NT2/D1 (cell line): ENCODE measurements around the gene AK3.
"Not testable (repeated sequence)": the region's sequence is repeated elsewhere in the genome, so short reads cannot be mapped to it uniquely, and the experiment has no call there.

Experiments
- DNase-seq: peaks from one replicate; pipeline ENCODE4 v3.0.0-alpha.2; 2011; ENCODE audit warnings: low read depth, low spot score
- H3K27me3 ChIP-seq: 2 replicates; pipeline ENCODE4 v1.6.0; 2011; ENCODE audit warnings: mild to moderate bottlenecking; ENCODE audit not compliant: insufficient read length, insufficient read depth
- H3K36me3 ChIP-seq: 2 replicates; pipeline ENCODE4 v1.6.1; 2011; ENCODE audit warnings: mild to moderate bottlenecking, low read length, mixed read lengths; ENCODE audit not compliant: insufficient read depth, insufficient read length
- H3K4me1 ChIP-seq: 2 replicates; pipeline ENCODE4 v1.5.1; 2011; ENCODE audit not compliant: insufficient read depth, insufficient read length
- H3K4me3 ChIP-seq: 2 replicates; pipeline ENCODE4 v1.5.1; 2011; ENCODE audit warnings: low read depth; ENCODE audit not compliant: insufficient read length
- H3K9ac ChIP-seq: 2 replicates; pipeline ENCODE4 v1.6.0; 2011; ENCODE audit warnings: low read depth; ENCODE audit not compliant: insufficient read length
- H3K9me3 ChIP-seq: 2 replicates; pipeline ENCODE4 v1.5.1; 2011; ENCODE audit warnings: mild to moderate bottlenecking, low read length; ENCODE audit not compliant: insufficient read depth
- SUZ12 ChIP-seq: IDR thresholded peaks from 2 replicates; pipeline ENCODE4 v1.6.1; 2011; ENCODE audit not compliant: insufficient read length, insufficient read depth; ENCODE audit errors: extremely low read depth
- YY1 ChIP-seq: IDR thresholded peaks from 2 replicates; pipeline ENCODE4 v1.6.1; 2011; ENCODE audit not compliant: insufficient read length, insufficient read depth
- ZNF274 ChIP-seq: IDR thresholded peaks from 2 replicates; pipeline ENCODE4 v1.6.1; 2011; ENCODE audit warnings: mild to moderate bottlenecking, low read depth, low read length

AK3 gene

DNA sequence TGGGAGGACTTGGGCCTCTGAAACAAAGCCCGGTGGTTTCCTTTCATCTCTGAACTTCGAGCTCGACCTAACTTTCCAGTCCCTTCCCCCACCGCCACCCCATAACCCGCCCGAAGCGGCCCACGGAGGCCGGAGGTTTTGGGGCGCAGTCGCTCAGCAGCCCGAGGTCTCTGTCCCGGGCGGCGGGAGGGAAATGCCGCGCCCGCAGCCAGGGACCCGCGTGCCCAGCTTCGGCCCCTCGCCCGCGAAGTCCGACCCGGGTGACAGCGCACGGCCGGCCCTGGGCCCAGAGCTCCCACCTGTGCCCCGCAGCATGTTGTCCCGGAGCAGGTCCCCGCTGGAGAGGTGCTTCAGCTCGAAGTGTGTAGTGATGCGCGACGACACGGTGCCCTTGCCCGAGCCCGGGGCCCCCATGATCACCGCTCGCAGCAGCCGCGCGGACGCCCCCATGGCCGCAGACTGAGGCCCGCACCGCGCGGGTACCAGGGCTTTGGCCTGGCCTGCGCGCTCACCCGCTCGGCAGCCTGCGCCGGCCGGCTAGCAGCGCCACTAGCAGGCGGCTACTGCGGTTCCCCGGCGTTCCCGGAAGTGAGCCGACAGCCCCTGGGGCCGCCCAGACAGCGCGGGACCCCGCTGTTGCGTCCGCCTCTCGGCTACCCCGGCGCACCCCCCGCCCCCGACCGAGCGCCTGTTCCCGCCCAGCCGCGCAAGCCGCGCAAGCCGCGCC is at the start of gene AK3:
AK3 (minus strand) TSS at position 565 of the 727 bp plus-strand sequence; CDS start at position 450, 115 bp downstream.
- TF ChIP-seq YY1 (no peak), SUZ12 (no peak), ZNF274 (no peak)
- H3K9ac ChIP-seq: peak within 1 kb of the TSS; percentile 95
- no peaks in the 10 kb centered on the region for H3K9me3 ChIP-seq
- H3K4me1 ChIP-seq: peaks cover 7% of the 10 kb centered on the region
- peak; percentile 84 for DNase-seq
- peak within 1 kb of the TSS; percentile 89 for H3K4me3 ChIP-seq
- H3K27me3 ChIP-seq: no peaks in the 10 kb centered on the region
- H3K36me3 ChIP-seq: peaks cover 3% of the 10 kb centered on the region

DNA sequence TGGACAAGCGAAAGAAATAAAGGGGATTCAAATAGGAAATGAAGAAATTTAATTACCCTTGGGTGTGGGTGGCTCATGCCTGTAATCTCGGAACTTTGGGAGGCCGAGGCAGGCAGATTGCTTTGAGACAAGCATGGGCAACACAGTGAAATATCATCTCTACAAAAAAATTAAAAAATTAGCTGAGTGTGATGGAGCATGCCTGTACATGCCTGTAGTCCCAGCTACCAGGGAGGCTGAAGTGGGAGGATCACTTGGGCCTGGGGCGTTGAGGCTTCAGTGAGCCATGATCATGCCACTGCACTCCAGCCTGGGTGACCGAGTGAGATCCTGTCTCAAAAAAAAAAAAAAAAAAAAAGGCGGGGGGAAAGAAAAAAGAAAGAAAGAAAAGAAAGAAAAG is 47.7 kb upstream of the AK3 start:
- Histone ChIP-seq H3K9ac (no peak overlapping the region), H3K36me3 (no peaks in the 10 kb centered on the region), H3K4me1 (no peaks in the 10 kb centered on the region), H3K4me3 (no peak overlapping the region), H3K27me3 (peaks cover 4% of the 10 kb centered on the region), H3K9me3 (no peaks in the 10 kb centered on the region)
- TF ChIP-seq SUZ12 (no peak), YY1 (no peak), ZNF274 (no peak)
- no peak for DNase-seq

DNA sequence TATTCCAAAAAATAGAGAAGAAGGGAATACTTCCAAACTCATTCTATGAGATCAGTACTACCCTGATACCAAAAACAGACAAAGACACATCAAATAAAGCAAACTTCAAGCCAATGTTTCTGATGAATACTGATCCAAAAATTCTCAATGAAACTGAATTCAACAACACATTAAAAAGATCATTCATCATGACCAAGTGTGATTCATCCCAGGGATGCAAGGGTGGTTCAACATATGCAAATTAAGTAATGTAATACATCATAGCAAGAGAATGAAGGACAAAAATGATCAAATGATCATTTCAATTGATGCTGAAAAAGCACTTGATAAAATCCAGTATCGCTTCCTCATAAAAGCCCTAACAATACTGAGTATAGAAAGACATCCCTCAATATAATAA is 46.9 kb upstream of the AK3 start:
- DNase-seq: no peak

DNA sequence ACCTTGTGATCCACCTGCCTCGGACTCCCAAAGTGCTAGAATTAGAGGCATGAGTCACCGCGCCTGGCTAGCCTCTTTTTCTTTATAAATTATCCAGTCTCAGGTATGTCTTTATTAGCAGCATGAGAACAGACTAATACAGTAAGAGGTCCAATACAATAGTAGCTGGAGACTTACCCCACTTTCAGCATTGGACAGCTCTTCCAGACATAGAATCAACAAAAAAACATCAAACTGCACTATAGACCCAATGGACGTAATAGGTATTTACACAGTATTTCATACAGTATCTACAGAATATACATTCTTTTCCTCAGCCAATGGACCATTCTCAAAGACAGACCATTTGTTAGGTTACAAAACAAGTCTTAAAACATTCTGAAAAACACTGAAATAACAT is 45.6 kb upstream of the AK3 start:
- H3K9me3 ChIP-seq: no peaks in the 10 kb centered on the region
- no peaks in the 10 kb centered on the region for H3K36me3 ChIP-seq
- H3K4me3 ChIP-seq: no peak overlapping the region
- no peak for DNase-seq
- TF ChIP-seq YY1 (no peak), SUZ12 (no peak), ZNF274 (no peak)
- peaks cover 3% of the 10 kb centered on the region for H3K27me3 ChIP-seq
- H3K4me1 ChIP-seq: peaks cover 3% of the 10 kb centered on the region
- H3K9ac ChIP-seq: no peak overlapping the region

More for the DNA sequence above, 46.9 kb upstream of the AK3 start:
- Histone ChIP-seq H3K4me3 (no peak overlapping the region), H3K9me3 (no peaks in the 10 kb centered on the region), H3K36me3 (no peaks in the 10 kb centered on the region), H3K27me3 (peaks cover 4% of the 10 kb centered on the region), H3K9ac (no peak overlapping the region), H3K4me1 (no peaks in the 10 kb centered on the region)
- TF ChIP-seq SUZ12: no peak
- no peak for TF ChIP-seq ZNF274
- TF ChIP-seq YY1: no peak

DNA sequence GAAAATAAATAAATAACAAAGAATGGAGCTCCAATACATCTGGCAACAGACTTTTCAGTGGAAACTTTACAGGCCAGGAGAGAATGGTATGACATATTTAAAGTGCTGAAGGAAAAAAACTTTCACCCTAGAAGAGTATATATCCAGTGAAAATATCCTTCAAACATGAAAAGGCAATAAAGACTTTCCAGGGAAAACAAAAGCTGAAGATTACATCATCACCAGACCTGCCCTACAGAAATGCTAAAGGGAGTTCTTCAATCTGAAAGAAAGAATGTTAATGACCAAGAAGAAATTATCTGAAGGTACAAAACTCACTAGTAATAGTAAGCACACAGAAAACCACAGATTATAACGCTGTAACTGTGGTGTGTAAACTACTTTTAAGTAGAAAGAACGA is 43.4 kb upstream of the AK3 start:
- Histone ChIP-seq H3K36me3 (no peaks in the 10 kb centered on the region), H3K9ac (no peak overlapping the region), H3K27me3 (no peaks in the 10 kb centered on the region), H3K4me1 (peaks cover 3% of the 10 kb centered on the region), H3K4me3 (no peak overlapping the region), H3K9me3 (no peaks in the 10 kb centered on the region)
- TF ChIP-seq SUZ12: no peak
- no peak for TF ChIP-seq YY1
- TF ChIP-seq ZNF274: no peak
- no peak for DNase-seq

DNA sequence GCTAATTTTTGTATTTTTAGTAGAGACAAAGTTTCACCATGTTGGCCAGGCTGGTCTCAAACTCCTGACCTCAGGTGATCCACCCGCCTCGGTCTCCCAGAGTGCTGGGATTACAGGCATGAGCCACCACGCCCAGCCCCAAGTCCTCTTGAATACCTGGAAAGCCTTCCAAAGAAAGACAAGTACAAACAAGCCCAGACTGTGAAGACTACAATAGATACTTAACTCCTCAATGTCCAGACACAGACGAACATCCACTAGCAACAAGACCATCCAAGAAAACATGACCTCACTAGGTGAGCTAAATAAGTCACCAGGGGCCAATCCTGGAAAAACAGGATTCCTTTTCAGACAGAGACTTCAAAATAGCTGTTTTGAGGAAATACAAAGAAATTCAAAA is 42.2 kb upstream of the AK3 start:
- not testable (repeated sequence) for H3K36me3 ChIP-seq, DNase-seq, H3K27me3 ChIP-seq, H3K9me3 ChIP-seq, H3K4me3 ChIP-seq, H3K4me1 ChIP-seq, H3K9ac ChIP-seq

DNA sequence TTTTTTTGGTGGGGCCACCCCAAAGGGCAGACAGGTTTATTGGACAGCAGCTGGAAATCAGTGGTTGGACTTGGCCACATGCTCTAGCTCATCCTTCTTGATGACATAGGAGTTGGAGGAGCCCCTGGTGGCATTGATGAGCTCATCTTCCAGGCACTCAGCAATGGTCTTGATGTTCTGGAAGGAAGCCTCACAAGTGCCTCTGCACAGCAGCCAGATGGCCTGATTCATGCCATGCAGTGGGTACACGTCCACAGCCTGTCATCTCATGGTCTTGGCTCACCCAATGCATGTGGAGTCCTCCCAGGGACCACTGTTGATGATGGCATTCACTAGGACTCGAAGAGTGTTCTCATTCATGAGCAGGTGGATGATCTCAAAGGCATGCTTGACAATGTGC is 40.4 kb upstream of the AK3 start:
- no peak for TF ChIP-seq SUZ12
- no peak for TF ChIP-seq YY1
- TF ChIP-seq ZNF274: no peak
- H3K4me3 ChIP-seq: no peak overlapping the region

DNA sequence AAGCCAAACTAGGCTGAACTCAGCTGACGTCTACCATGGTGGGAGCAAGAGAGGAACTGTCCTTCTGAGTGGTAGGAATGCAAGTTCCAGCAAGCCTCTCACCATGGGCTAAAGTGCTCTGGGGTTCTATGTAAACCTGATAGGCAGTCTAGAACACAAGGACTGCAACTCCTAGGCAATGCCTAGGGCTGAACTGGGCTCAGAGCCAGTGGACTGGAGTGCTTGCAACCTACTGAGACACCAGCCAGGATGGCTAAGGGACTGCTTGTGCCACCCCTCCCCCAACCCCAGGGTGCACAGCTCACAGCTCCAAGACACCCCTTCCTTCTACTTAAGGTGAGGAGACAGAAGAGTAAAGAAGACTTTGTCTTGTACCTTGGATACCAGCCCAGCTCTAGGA is 39.6 kb upstream of the AK3 start:
- Histone ChIP-seq H3K4me3 (no peak overlapping the region), H3K9me3 (no peaks in the 10 kb centered on the region), H3K27me3 (no peaks in the 10 kb centered on the region), H3K36me3 (no peaks in the 10 kb centered on the region), H3K4me1 (peaks cover 3% of the 10 kb centered on the region), H3K9ac (no peak overlapping the region)
- no peak for TF ChIP-seq SUZ12
- no peak for TF ChIP-seq YY1
- TF ChIP-seq ZNF274: no peak
- no peak for DNase-seq

More for the DNA sequence above, 40.4 kb upstream of the AK3 start:
- Histone ChIP-seq H3K27me3 (no peaks in the 10 kb centered on the region), H3K4me1 (peaks cover 3% of the 10 kb centered on the region), H3K36me3 (no peaks in the 10 kb centered on the region), H3K9ac (no peak overlapping the region), H3K9me3 (no peaks in the 10 kb centered on the region)
- DNase-seq: no peak

DNA sequence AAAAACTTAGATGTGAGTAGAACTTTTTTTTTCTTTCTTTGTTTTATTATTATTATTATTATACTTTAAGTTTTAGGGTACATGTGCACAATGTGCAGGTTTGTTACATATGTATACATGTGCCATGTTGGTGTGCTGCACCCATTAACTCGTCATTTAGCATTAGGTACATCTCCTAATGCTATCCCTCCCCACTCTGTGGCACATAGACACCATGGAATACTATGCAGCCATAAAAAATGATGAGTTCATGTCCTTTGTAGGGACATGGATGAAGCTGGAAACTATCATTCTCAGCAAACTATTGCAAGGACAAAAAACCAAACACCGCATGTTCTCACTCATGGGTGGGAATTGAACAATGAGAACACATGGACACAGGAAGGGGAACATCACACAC is 34.0 kb upstream of the AK3 start:
- H3K36me3 ChIP-seq, H3K9me3 ChIP-seq, H3K9ac ChIP-seq, H3K4me3 ChIP-seq, DNase-seq, H3K27me3 ChIP-seq, H3K4me1 ChIP-seq: not testable (repeated sequence)
